Parathyroid adenoma (tissue), 2 donors: ENCODE measurements around the gene ZSWIM1.
A peak's percentile ranks its signal among the peaks of the same experiment; 100 is the strongest.

Experiments
- H2AFZ ChIP-seq: fragments of 300-600 bp; sonication (generic); one replicate; pipeline ENCODE4 v1.7.0; 2017; ENCODE audit warnings: antibody characterized with exemption, mild to moderate bottlenecking
- H3K27ac ChIP-seq: fragments of 300-600 bp; sonication (generic); one replicate; pipeline ENCODE4 v1.7.0; 2017
- H3K27me3 ChIP-seq: fragments of 300-600 bp; sonication (generic); one replicate; pipeline ENCODE4 v1.7.0; 2017; ENCODE audit warnings: low read length; ENCODE audit not compliant: control insufficient read depth, insufficient read depth
- H3K36me3 ChIP-seq: fragments of 300-600 bp; sonication (generic); one replicate; pipeline ENCODE4 v1.7.0; 2017; ENCODE audit warnings: low read length; ENCODE audit not compliant: control insufficient read depth, insufficient read depth
- H3K4me1 ChIP-seq: fragments of 300-600 bp; sonication (generic); one replicate; pipeline ENCODE4 v1.7.0; 2017; ENCODE audit warnings: control low read depth
- H3K4me2 ChIP-seq: fragments of 300-600 bp; sonication (generic); one replicate; pipeline ENCODE4 v1.7.0; 2017; ENCODE audit warnings: low read length
- H3K4me3 ChIP-seq: fragments of 300-600 bp; sonication (generic); one replicate; pipeline ENCODE4 v1.7.0; 2017; ENCODE audit warnings: low read depth, low read length
- H3K79me2 ChIP-seq: fragments of 300-600 bp; sonication (generic); one replicate; pipeline ENCODE4 v1.7.0; 2017; ENCODE audit warnings: control low read depth
- H3K9ac ChIP-seq: fragments of 300-600 bp; sonication (generic); one replicate; pipeline ENCODE4 v1.7.0; 2017; ENCODE audit warnings: mild to moderate bottlenecking
- H3K9me3 ChIP-seq: fragments of 300-600 bp; sonication (generic); one replicate; pipeline ENCODE4 v1.7.0; 2017; ENCODE audit warnings: low read length; ENCODE audit not compliant: control insufficient read depth
- CTCF ChIP-seq: fragments of 300-600 bp; sonication (generic); IDR thresholded peaks from one replicate; pipeline ENCODE4 v1.7.0; 2017; ENCODE audit warnings: antibody characterized with exemption, mild to moderate bottlenecking
- donor health status: primary hyperparathyroidism.

The ZSWIM1 gene

GRCh38 chr20:45886590-45887345, 5.7 kb downstream of the ZSWIM1 start:
- Histone ChIP-seq H3K27ac (no peak overlapping the region), H3K4me2 (no peak overlapping the region), H3K4me1 (peaks cover 2% of the 10 kb centered on the region), H3K27me3 (no peaks in the 10 kb centered on the region), H3K79me2 (no peaks in the 10 kb centered on the region), H3K9me3 (no peaks in the 10 kb centered on the region), H2AFZ (no peak overlapping the region), H3K9ac (no peak overlapping the region), H3K36me3 (no peaks in the 10 kb centered on the region), H3K4me3 (no peak overlapping the region)
- TF ChIP-seq CTCF = no peak

GRCh38 chr20:45887346-45887715, 6.3 kb downstream of the ZSWIM1 start, which contains the start of gene SPATA25:
Gene SPATA25 (minus strand): TSS chr20:45887622. CDS start chr20:45887590, 32 bp downstream.
- Histone ChIP-seq H3K9ac (no peak within 1 kb of the TSS), H2AFZ (no peak within 1 kb of the TSS), H3K4me1 (peaks cover 3% of the 10 kb centered on the region), H3K36me3 (no peaks in the 10 kb centered on the region), H3K4me2 (no peak within 1 kb of the TSS), H3K27me3 (no peaks in the 10 kb centered on the region), H3K79me2 (no peaks in the 10 kb centered on the region), H3K9me3 (no peaks in the 10 kb centered on the region), H3K4me3 (no peak within 1 kb of the TSS), H3K27ac (no peak within 1 kb of the TSS)
- TF ChIP-seq CTCF = no peak

GRCh38 chr20:45888681-45889080, 7.7 kb downstream of the ZSWIM1 start:
- H3K9ac ChIP-seq = no peak overlapping the region
- no peak overlapping the region for H3K27ac ChIP-seq
- peaks cover 3% of the 10 kb centered on the region for H3K4me1 ChIP-seq
- no peaks in the 10 kb centered on the region for H3K79me2 ChIP-seq
- no peak overlapping the region for H3K4me3 ChIP-seq
- no peak for TF ChIP-seq CTCF
- H3K27me3 ChIP-seq = no peaks in the 10 kb centered on the region
- H2AFZ ChIP-seq = no peak overlapping the region
- no peak overlapping the region for H3K4me2 ChIP-seq
- no peaks in the 10 kb centered on the region for H3K36me3 ChIP-seq
- no peaks in the 10 kb centered on the region for H3K9me3 ChIP-seq

- Histone ChIP-seq H3K27ac (peak overlapping the region; percentile 47), H3K9ac (no peak overlapping the region), H3K4me2 (peak overlapping the region; percentile 97), H3K27me3 (no peaks in the 10 kb centered on the region), H3K4me1 (peaks cover 3% of the 10 kb centered on the region), H3K4me3 (peak overlapping the region; percentile 92), H3K9me3 (no peaks in the 10 kb centered on the region), H2AFZ (peak overlapping the region; percentile 84), H3K36me3 (no peaks in the 10 kb centered on the region), H3K79me2 (no peaks in the 10 kb centered on the region)
- peak; percentile 60 for TF ChIP-seq CTCF
Measured at GRCh38 chr20:45890077-45890984, 9.3 kb downstream of the ZSWIM1 start.
